ENCODE results near the gene C3AR1. TPM values are rescaled to one million over a fixed set of nuclear protein-coding genes. Genes with fewer than 3 reads are reported as not detected.

C3AR1 gene
- total and polyA plus RNA-seq, 2 donors (not counting 3 experiments of a cell fraction or from before 2014, with no cell fraction given): 0.22 to 0.70 TPM

GRCh38 chr12:8037046-8037663 lies 29.0 kb downstream of the C3AR1 start:
- Histone ChIP-seq H3K79me2 (ENCODE audit: control insufficient read depth, insufficient read depth, low read length) (peaks cover 10% of the 10 kb centered on the region), H3K4me1 (ENCODE audit: control insufficient read depth, extremely low read depth, insufficient read depth, low read length) (peaks cover 36% of the 10 kb centered on the region), H3K9ac (replicated peaks; ENCODE audit: extremely low read depth, insufficient read depth, low read length) (no peak overlapping the region), H3K27me3 (ENCODE audit: control insufficient read depth in 2 of 2, insufficient read depth in 2 of 2, low read length in 2 of 2) (no peaks in the 10 kb centered on the region), H3K4me2 (ENCODE audit: insufficient read depth, low read length) (no peak overlapping the region), H3K4me3 (replicated peaks in 1 of 3; ENCODE audit: insufficient read depth in 1 of 3, low read depth in 1 of 3, low read length in 3 of 3) (no peak overlapping the region), H3K27ac (ENCODE audit: insufficient read depth, low read depth, low read length) (no peak overlapping the region), H2AFZ (ENCODE audit: low read depth, low read length) (no peak overlapping the region), H4K20me1 (replicated peaks; ENCODE audit: control insufficient read depth, extremely low read depth, insufficient read depth, low read length) (no peaks in the 10 kb centered on the region), H3K9me1 (replicated peaks; ENCODE audit: control insufficient read depth, extremely low read depth, insufficient read depth, low read length) (no peaks in the 10 kb centered on the region), H3K9me3 (replicated peaks; ENCODE audit: control insufficient read depth, insufficient read depth, low read length) (no peaks in the 10 kb centered on the region), H3K36me3 (ENCODE audit: control insufficient read depth in 2 of 2, extremely low read depth in 1 of 2, insufficient read depth in 2 of 2, low read length in 2 of 2) (peaks cover 0 to 6% of the 10 kb centered on the region in 2 experiments)
- intact Hi-C loops (cut with micrococcal nuclease): no loop called here
- POLR2A ChIA-PET: no interaction called here
- TF ChIP-seq FOS (IDR thresholded peaks at IDR 0.05; ENCODE audit: borderline replicate concordance, insufficient read depth, low read length) (no peak), JUN (IDR thresholded peaks at IDR 0.05; ENCODE audit: borderline replicate concordance, insufficient read depth, insufficient read length, low read depth) (no peak), POLR2A (IDR thresholded peaks at IDR 0.05; ENCODE audit: low read depth, low read length) (no peak), POLR2AphosphoS5 (IDR thresholded peaks at IDR 0.05; ENCODE audit: insufficient read depth, low read depth, low read length) (no peak), CTCF (IDR thresholded peaks at IDR 0.05; ENCODE audit: extremely low read depth in 1 of 2, insufficient read depth in 1 of 2, low read depth in 1 of 2, low read length in 2 of 2) (no peak), EZH2 (IDR thresholded peaks at IDR 0.05; ENCODE audit: borderline replicate concordance, low read depth, low read length, severe bottlenecking) (no peak), MAX (IDR thresholded peaks at IDR 0.05; ENCODE audit: insufficient read depth, insufficient read length) (no peak), MYC (IDR thresholded peaks at IDR 0.05; ENCODE audit: low read depth, low read length) (no peak), GATA2 (IDR thresholded peaks at IDR 0.05; ENCODE audit: insufficient read depth, insufficient read length, low read depth, low read length) (no peak)
- DNase-seq (ENCODE audit: low read depth, low spot score) (no peak), FAIRE-seq (no peak)
- no TSS peak for BruUV-seq (replicated peaks)
- dilution Hi-C loops (cut with MboI; ENCODE audit: extremely low pct_ligation_motif_present, low sequenced_read_pairs): no loop called here
- CTCF ChIA-PET: interaction anchor here (1.0 to 1.4 kb wide), 4 partner anchors 9 to 44 kb away, joined by 3 to 5 read pairs (median 4); no protein-coding TSS in a partner anchor

Measured in endothelial cell of umbilical vein (primary cell).